Hematopoietic multipotent progenitor cell treated with erythropoietin and hydrocortisone succinate and interleukin-3 and kit ligand, for 4 days (in vitro differentiated cells): ENCODE results near the gene SCT.
"Not testable (repeated sequence)": the region's sequence is repeated elsewhere in the genome, so short reads cannot be mapped to it uniquely, and the experiment has no call there.

Experiments
- DNase-seq: peaks from one replicate; pipeline ENCODE4 v3.0.0-alpha.2; 2015

The SCT gene, protein sequence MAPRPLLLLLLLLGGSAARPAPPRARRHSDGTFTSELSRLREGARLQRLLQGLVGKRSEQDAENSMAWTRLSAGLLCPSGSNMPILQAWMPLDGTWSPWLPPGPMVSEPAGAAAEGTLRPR

DNA sequence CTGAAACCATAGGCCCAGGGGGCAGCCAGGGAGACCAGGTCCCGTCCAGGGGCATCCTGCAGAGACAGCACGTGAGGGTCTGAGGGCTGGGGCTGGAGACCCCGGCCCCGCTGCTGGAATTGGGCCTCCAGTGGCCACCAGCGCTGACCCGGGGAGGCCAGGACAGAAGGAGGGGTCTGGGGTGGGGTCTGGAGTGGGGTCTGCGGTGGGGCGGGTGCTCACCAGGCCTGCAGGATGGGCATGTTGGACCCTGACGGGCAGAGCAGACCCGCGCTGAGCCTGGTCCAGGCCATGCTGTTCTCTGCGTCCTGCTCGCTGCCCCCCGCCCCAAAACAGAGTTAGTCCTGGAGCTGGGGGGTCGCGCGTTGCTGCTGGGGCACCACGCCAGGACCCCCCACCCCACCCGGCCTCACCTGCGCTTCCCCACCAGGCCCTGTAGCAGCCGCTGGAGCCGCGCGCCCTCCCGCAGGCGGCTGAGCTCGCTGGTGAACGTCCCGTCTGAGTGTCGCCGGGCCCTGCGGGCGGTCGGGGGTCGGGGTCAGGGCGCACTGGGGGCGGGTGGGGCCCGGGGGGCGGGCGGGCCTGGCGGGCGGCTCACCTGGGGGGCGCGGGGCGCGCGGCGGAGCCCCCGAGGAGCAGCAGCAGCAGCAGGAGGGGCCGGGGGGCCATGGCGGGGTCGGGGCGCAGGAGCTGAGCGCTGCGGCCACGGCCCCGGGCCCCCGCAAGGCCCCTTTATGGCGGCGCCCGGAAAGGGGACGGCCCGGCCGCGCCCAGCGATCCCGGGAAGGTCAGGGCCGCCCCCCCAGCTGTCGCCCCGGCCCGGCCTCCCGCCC lies at the start of gene SCT:
TSS of gene SCT (minus strand) at position 707 of the 833 bp plus-strand sequence. CDS start at position 669, 38 bp downstream.
- no peak for DNase-seq

DNA sequence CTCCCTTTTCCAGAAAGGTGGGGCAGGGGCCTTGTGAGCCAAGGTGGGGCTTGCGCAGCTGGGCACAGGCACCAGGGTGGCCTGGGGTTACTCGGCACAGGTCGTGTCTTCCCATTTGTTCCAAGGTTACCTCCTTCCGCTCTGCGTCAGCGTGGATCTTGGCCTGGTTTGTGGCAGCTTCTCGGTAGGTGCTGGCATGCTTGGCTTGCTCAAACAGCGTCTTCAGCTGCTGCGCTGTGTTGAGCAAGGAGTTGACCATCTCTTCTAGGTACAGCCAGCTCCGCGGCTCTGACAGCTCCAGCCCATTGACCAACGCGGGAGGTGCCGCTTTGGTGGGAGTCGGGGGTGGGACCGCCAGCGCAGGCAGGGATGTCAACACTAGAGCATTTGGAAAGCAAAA lies 47.4 kb upstream of the SCT start:
- no peak for DNase-seq

DNA sequence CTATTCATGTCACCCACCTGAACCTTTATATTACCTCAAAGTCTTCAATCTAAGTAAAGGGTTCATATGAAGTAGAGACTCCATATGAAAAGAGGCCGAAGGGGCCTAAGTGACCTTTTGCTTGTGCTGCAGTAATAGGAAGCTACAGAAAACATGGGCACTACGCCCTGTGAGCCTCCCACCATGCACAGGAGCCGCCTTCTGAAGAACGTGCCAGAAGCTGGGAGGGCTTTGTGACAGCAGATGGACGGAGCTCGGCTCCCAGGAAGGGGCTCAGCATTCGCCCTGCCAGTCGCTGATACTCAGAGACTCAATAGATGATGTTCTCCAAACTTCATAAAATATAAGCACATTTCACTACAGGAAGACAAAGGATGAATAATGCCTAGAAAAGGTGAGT lies 46.9 kb upstream of the SCT start:
- no peak for DNase-seq

DNA sequence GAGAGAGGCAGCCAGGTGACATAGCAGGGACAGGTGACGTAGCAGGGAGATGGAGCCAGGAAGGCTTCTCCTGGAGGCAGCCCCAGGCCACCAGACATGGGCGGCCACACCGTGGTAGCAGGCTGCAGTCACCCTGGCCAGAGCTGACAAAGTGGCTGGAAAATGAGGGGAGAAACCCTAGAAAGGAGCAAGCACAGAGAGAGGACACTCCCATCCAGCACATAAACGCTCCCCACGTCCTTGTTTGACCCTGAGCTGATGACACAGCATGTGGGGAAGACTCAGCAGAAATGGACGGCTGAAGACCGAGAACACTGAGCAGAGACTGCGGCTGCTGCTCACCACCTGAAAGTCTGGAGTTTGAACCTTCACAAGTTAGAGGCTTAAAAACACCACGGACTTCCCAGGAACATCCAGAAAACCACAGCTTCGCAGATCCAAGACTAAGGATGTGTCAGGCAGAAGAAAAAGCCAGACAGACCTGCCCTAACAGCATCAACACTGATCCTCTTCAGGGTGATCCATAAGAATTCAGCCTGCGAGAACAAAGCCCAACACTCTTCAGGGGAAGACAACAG lies 38.8 kb upstream of the SCT start:
- peak; percentile 76 for DNase-seq

DNA sequence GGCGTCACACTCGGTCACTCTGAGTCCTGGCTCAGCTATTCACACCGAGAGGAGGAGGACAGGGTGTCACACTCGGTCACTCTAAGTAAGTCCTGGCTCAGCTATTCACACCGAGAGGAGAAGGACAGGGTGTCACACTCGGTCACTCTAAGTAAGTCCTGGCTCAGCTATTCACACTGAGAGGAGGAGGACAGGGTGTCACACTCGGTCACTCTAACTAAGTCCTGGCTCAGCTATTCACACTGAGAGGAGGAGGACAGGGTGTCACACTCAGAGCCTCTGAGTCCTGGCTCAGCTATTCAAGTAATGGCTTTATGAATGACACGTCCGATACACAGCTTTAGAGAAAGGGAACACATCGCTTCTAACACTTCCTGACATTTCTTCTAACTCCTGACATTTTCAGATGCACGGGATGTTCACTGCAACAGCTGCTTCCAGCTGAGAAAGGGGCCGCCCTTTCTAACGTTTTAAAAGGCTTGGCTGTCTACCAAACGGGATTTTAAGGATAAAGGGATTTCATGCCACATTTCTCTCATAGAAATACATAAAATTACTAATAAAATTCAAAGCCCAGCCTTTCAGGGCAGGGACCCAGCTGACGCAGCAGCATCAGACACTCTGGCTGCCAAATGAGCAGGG lies 38.2 kb upstream of the SCT start:
- DNase-seq, result no peak

DNA sequence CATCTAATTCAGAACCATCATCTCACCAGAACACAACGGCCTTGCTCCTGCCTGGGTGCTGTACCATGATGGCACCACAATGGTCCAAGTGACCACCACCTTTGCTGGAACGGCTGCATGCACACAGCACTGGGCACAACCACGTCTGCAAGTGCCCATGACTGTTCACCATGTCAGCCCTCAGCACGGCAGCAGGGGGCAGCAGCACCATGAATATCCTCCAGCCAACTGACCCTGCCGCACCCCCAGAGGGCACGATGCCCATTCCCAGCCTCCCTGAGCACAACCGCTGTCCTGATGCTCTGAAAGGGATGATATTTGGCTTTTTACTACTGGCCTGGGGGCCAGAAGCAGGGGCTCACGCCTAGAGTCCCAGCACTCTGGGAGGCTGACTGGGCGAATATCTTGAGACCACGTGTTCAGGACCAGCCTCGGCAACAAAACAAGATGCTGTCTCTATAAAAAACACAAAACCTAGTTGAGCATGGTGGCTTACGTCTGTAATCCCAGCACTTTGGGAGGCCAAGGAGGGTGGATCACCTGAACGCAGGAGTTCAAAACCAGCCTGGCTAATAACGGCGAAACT lies 35.8 kb upstream of the SCT start:
- peak; percentile 74 for DNase-seq

DNA sequence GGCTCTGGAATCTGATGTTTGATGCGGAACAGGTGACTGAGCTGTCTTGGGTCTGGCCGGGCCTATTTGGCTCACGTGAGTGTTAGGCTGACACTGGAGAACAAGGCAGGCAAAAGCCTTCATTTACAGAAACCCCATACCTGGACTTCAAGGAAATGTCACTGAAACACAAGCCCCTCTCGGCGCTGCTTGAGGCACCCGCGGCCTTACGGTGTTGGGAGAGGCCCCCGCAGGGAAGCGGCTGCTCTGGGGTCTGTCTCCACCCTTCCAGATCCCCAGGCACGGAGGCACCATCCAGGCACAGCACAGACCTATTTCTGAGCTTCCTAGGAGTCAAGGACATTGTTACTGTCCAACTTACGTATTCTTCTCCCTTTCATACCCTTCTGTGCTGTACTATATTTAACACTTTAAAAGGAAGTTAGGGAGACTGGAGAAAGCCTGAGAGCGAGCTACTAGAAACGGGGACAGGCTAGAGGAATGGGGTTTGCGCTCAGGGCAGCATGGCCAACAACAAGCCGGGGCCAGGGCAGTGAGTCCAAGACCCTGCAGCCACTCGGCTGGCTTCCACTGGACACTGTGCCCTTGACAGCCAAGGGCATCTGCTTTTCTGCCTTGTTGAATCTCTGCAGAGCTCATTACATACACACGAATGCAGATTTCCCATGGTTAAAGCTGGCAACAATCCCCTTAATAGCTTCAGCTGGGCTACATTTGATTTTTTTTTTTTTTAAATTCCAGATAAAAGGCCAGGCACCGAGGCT lies 33.9 kb upstream of the SCT start:
- no peak for DNase-seq

DNA sequence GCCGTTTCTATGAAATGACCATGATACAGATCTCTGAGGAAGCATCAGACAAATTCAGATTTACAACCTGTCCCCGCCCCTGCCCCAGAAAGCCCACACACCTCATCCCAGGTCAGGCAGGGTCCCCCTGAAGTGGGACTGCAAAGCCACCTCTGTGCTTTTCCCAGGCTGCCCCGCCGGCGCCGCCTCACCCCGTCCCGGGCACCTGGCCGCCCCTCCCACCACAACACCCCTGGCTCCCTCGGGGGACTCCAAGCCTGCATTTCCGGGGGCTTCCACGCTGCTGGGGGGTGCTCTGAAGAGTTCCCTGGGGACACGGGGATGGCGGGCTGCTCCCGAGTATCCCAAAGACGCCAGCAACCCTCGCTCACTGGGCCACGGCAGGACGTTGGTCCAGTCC lies 33.3 kb upstream of the SCT start:
- DNase-seq, result no peak

DNA sequence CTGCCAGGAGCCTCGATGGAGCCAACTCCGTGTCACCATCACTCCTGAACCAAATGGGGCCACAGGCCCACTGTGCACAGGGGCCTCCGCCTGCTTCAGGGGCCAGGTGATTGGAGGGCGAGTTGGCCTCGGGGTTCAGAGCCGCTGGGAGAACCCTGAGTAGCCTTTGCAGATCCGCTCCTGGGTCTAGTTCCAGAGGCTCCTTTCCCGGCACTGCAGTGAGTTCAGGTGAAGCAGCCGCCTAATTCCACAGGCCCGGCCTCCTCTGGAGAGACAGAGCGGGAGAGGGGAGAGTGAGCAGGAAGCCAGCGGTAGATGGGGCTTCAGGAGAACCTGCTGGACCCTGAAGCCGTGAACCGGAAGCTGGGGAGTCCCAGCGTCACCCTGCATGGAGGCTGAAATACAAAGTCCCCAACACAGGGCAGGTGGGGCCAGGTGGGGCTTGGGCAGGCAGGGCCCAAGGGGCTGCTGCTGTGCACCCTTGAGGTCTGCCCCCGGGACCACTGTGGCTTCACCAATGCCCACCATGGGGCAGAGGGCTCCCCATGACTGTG lies 32.6 kb upstream of the SCT start:
- no peak for DNase-seq

DNA sequence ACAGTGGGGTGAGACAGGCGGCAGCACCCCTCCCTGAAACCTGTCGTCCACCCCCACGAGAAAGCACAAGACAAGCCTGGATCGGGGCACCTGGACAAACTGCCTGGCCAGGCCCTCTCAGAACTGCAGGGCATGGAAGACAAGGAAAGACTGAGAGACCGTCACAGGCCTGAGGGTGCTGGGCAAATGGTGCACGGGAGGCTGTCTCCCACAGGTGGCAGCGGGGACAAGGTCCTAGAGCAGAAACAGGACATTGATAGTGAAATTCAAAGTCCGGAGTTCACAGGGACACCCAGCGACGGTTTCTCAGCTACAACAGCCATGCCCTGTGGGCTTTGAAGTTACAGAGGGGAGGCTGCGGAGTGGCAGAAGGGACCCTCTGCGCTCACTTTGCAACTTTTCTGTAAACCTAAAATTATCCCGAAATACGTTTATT lies 30.7 kb upstream of the SCT start:
- DNase-seq, result no peak

DNA sequence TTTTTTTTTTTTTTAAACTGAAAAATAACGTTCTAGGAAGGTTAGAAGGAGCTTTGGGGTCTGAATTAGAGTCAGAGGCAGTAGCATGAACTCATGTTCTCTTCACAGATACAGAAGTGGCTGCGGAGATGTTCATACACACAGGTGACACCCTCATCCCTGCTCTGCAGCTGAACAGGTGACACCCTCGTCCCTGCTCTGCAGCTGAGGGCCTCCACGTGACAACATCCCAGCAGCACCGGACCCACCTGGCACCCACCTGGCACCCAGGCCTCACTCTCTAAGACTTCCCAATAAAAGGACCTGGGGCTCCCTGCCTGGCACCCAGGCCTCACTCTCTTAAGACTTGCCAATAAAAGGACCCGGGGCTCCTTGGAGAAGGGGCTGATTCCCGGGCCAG lies 29.9 kb upstream of the SCT start:
- DNase-seq, result no peak

DNA sequence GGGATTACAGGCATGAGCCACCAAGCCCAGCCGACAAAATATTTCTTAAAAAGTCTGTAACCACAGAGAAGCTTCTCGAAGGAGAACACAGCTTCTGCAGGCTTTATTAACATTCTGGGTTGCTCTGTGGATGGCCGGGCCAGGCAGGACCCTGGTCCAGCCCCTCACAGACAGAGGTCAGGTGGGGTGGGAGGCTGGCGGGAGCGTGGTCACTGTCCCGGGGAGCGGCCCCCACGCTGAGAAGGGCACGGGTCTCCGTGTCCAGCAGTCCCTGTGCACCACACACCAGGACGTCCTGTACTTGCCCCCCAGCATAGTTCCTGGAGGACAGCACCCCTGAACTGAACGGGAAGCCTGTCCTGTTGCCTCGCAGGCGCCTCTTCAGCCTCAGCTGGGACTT lies 29.4 kb upstream of the SCT start:
- DNase-seq, result no peak

DNA sequence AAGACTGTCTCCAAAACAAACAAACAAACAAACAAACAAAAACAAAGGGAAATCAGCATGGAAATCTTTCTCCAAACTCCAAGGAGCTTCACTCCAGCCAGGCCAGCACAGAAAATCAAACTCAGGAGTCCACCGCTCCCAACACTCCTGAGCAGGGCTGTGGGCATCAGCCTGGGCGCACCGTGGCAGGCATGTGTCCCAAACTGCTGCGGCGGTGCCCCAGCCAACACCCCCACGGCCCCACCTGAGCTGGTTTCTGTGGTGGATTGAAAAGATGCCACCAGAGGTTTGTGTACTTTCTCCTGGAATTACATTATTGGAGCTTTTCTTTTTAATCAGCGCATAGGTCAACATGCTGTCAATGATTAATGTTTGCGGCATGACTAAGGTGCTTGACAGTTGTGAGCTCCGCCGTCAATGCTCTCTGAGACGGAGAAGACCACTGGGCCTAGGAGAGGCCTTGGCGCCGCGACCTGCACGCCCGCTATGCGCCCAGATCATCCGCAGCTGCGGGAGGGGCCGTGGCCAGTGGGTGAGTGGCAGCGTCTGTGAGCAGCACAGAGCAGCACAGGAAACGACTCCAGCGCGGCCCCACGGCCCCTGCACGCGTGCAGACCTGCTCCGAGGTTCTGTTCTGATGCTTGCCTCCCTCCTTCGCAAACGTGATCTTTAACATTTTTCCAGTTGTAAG lies 28.2 kb upstream of the SCT start:
- no peak for DNase-seq

DNA sequence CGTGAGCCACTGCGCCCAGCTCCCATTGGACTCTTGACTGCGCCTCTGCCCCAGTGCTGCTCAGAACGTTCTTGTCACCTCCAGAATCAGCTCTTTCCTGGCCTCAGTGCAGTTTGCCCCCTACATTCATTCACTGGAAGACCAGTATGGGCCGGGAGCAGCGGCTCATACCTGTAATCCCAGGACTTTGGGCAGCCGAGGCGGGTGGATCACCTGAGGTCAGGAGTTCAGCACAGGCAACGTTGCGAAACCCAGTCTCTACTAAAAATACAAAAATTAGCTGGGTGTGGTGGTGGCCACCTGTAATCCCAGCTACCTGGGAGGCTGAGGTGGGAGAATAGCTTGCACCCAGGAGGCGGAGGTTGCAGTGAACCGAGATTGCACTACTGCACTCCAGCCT lies 27.5 kb upstream of the SCT start:
- not testable (repeated sequence) for DNase-seq

DNA sequence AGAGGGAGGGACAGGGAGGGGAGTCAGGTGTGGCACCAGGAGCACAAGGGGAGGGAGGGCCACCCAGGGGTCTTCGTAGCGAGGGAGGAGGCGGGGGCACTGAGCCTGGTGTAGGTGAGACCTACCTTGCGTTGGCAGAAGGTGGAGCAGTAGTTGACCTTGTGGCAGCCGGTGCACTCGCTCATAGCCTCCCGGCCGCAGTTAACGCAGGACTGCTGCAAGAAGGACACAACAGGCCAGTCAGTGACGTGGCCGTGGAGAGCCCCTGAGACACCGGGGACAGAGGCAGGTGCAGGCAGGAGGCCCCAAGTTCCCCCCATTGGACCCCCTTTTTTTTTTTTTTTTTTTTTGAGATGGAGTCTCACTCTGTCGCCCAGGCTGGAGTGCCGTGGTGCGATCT lies 26.9 kb upstream of the SCT start:
- DNase-seq, result no peak

DNA sequence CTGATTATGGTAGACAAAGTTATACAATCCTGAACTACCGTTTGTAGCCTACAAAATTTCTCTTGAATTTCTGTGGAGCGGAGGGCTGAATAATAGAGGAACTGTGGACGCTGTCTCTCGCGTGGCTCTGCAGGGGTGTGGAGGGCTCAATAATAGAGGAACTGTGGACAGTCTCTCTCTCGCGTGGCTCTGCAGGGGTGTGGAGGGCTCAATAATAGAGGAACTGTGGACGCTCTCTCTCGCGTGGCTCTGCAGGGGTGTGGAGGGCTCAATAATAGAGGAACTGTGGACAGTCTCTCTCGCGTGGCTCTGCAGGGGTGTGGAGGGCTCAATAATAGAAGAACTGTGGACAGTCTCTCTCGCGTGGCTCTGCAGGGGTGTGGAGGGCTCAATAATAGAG lies 26.2 kb upstream of the SCT start:
- DNase-seq, result not testable (repeated sequence)

DNA sequence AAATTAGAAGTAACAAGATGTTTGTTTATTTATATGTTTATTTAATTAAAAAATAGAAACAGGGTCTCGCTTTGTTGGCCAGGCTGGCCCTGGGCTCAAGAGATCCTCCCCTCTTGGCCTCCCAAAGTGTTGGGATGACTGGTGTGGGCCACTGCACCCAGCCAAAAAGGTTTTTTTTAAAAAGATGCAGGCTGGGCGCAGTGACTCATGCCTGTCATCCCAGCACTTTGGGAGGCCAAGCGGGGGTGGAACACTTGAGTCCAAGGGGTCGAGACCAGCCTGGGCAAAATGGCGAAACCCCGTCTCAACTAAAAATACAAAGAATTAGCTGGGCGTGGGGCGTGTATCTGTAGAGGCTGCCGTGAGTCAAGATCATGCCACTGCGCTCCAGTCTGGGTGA lies 23.5 kb upstream of the SCT start:
- no peak for DNase-seq

DNA sequence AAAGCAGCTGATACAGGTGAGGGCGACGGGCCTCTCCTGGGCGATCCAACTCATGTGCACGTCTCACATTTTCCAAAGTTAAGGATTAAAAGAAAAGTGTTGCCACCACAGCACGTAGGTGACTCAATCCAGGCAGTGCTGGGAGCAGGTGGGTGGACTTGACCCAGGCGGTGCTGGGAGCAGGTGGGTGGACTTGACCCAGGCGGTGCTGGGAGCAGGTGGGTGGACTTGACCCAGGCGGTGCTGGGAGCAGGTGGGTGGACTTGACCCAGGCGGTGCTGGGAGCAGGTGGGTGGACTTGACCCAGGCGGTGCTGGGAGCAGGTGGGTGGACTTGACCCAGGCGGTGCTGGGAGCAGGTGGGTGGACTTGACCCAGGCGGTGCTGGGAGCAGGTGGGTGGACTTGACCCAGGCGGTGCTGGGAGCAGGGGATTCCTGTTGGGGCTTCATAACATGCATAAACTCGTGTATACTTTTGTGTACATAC lies 20.7 kb upstream of the SCT start:
- DNase-seq, result not testable (repeated sequence)

DNA sequence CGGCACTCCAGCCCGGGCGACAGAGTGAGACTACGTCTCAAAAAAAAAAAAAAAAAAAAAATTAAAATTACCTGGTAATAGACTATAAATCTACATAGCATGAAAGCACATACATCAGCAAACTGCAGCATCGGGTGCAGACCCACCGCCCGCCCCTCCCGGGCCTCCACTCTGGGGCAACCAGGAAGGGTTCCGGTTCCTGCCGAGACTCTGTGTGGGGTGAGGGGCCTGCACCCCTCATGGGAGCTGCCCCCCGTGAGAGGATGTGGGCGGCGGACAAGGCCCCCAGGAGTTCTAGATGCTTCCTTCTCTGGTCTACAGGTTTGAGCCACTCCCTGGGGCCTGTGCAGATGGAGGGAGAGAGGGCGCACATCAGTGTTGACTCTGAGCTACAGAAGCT lies 19.2 kb upstream of the SCT start:
- no peak for DNase-seq

DNA sequence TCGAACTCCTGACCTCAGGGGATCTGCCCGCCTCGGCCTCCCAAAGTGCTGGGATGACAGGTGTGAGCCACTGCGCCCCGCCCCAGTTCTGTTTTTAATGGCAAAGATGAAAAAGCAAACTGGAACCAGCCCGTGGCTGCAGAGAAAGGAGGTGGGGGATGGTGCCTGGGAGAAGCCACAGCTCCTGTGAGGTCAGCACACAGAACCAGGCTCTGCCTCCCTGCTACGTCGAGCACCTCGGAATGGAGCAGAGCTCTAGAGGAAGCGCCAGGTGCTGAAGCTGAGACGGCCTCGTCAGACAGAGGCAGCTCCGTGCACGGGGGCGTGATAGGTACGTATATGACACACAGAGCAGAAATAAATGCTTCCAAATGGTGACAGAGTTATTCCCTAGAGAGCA lies 18.6 kb upstream of the SCT start:
- DNase-seq, result no peak
